CD14-positive monocyte (primary cell): ENCODE results near the gene ORC3. TPM values are rescaled to one million over a fixed set of nuclear protein-coding genes. Genes with fewer than 3 reads are reported as not detected.

Source experiments
- DNase-seq, 3 donors: peaks; one replicate each; pipeline ENCODE4 v3.0.0-alpha.2; 2011 to 2022
- H2AFZ ChIP-seq: 2 replicates; pipeline ENCODE4 v1.6.0; 2012; ENCODE audit warnings: mild to moderate bottlenecking, low read depth, low read length, inconsistent platforms; ENCODE audit not compliant: insufficient read depth, poor library complexity, severe bottlenecking
- H3K27ac ChIP-seq, 2 donors: 1 replicate in 1 of 2; 2 replicates in 1 of 2; pipeline ENCODE4 v1.5.1; 2012 to 2013; ENCODE audit warnings: low read length in 2 of 2, control low read depth in 1 of 2, inconsistent platforms in 1 of 2, low read depth in 1 of 2, mild to moderate bottlenecking in 1 of 2
- H3K27me3 ChIP-seq, 2 donors: one replicate each; pipeline versions ENCODE4 v1.6.0 to v1.6.1; 2011 to 2013; ENCODE audit warnings: low read length in 2 of 2; ENCODE audit not compliant: control insufficient read depth in 2 of 2, insufficient read depth in 2 of 2
- H3K36me3 ChIP-seq, 2 donors: replicated peaks in 1 of 2; 1 replicate in 1 of 2; 2 replicates in 1 of 2; pipeline versions ENCODE4 v1.5.1 to v1.6.1; 2012 to 2013; ENCODE audit warnings: low read length in 2 of 2, control low read depth in 1 of 2, inconsistent platforms in 1 of 2, mild to moderate bottlenecking in 1 of 2; ENCODE audit not compliant: insufficient read depth in 2 of 2, control insufficient read depth in 1 of 2
- H3K4me1 ChIP-seq, 2 donors: 1 replicate in 1 of 2; 2 replicates in 1 of 2; pipeline versions ENCODE4 v1.5.1 to v1.6.1; 2012 to 2013; ENCODE audit warnings: low read length in 2 of 2, control low read depth in 1 of 2, inconsistent platforms in 1 of 2, mild to moderate bottlenecking in 1 of 2, moderate library complexity in 1 of 2; ENCODE audit not compliant: insufficient read depth in 2 of 2, control insufficient read depth in 1 of 2
- H3K4me2 ChIP-seq: replicated peaks from 2 replicates; pipeline ENCODE3; 2012; ENCODE audit warnings: low read length, moderate library complexity, mild to moderate bottlenecking; ENCODE audit not compliant: poor library complexity, severe bottlenecking; ENCODE audit errors: extremely low read depth
- H3K4me3 ChIP-seq, 3 experiments: fragments of 200-600 bp in 1 of 3; sonication (generic) in 1 of 3; replicated peaks in 1 of 3; 1 replicate in 2 of 3; 2 replicates in 1 of 3; pipeline ENCODE4 v1.5.1; 2011 to 2013; ENCODE audit warnings: low read length in 3 of 3, mild to moderate bottlenecking in 3 of 3, control low read depth in 2 of 3, low read depth in 2 of 3, inconsistent platforms in 1 of 3, moderate library complexity in 1 of 3
- H3K79me2 ChIP-seq: 2 replicates; pipeline ENCODE4 v1.6.0; 2012; ENCODE audit warnings: mild to moderate bottlenecking, control low read depth, inconsistent platforms, low read length, moderate library complexity; ENCODE audit not compliant: insufficient read depth
- H3K9ac ChIP-seq: 2 replicates; pipeline ENCODE4 v1.6.0; 2017; ENCODE audit warnings: low read length, mild to moderate bottlenecking; ENCODE audit not compliant: insufficient read depth, poor library complexity, severe bottlenecking
- H3K9me3 ChIP-seq, 2 donors: replicated peaks in 1 of 2; 1 replicate in 1 of 2; 2 replicates in 1 of 2; pipeline versions ENCODE4 v1.5.1 to v1.6.1; 2012 to 2013; ENCODE audit warnings: low read length in 2 of 2, control low read depth in 1 of 2; ENCODE audit not compliant: control insufficient read depth in 1 of 2, insufficient read depth in 1 of 2
- H4K20me1 ChIP-seq: 2 replicates; pipeline ENCODE4 v1.6.0; 2012; ENCODE audit warnings: mild to moderate bottlenecking, low read length, control low read depth, moderate library complexity; ENCODE audit not compliant: insufficient read depth
- H3K27ac Mint-ChIP-seq, 7 donors: one replicate each; pipeline ENCODE4 v1.8.0; 2020; ENCODE audit warnings: mild to moderate bottlenecking in 7 of 7, mixed read lengths in 7 of 7, moderate library complexity in 6 of 7, inconsistent platforms in 2 of 7
- H3K27me3 Mint-ChIP-seq, 3 donors: one replicate each; pipeline ENCODE4 v1.8.0; 2021 to 2022; ENCODE audit warnings: low read depth in 3 of 3, mild to moderate bottlenecking in 3 of 3, mixed read lengths in 3 of 3, moderate library complexity in 3 of 3, inconsistent platforms in 1 of 3
- H3K36me3 Mint-ChIP-seq, 2 donors: one replicate each; pipeline ENCODE4 v1.8.0; 2020; ENCODE audit warnings: mixed read lengths in 2 of 2, inconsistent platforms in 1 of 2, mild to moderate bottlenecking in 1 of 2
- H3K4me1 Mint-ChIP-seq: one replicate; pipeline ENCODE4 v1.8.0; 2020; ENCODE audit warnings: mild to moderate bottlenecking, mixed read lengths
- H3K4me3 Mint-ChIP-seq, 2 donors: one replicate each; pipeline ENCODE4 v1.8.0; 2020; ENCODE audit warnings: mild to moderate bottlenecking in 2 of 2, mixed read lengths in 2 of 2, moderate library complexity in 1 of 2
- H3K9me3 Mint-ChIP-seq, 7 donors: one replicate each; pipeline ENCODE4 v1.8.0; 2020 to 2022; ENCODE audit warnings: mixed read lengths in 7 of 7, mild to moderate bottlenecking in 6 of 7, moderate library complexity in 6 of 7, inconsistent platforms in 2 of 7
- WGBS: methylation state at CpG from one replicate; pipeline ENCODE4 v1.1.5; 2013; ENCODE audit warnings: missing lambda C conversion rate; ENCODE audit not compliant: insufficient coverage; 5-methylcytosine and 5-hydroxymethylcytosine counted together
- intact Hi-C, 2 donors: fragments of 100-400 bp; cut with micrococcal nuclease; formaldehyde crosslinking; loops; one replicate each; pipeline versions ENCODE4 v1.15.0 to v1.15.1; 2023
- polyA plus RNA-seq, 3 donors: library from polyadenylated mRNA; depleted of rRNA in 1 of 3; unstranded in 2 of 3; stranded (reverse) in 1 of 3; fragments of 300-500 nt in 2 of 3; fragments of >200 nt in 1 of 3; fragmentation: Illumina TruSeq in 2 of 3; gene quantifications; 1 replicate in 2 of 3; 2 replicates in 1 of 3; pipeline ENCODE4 v1.2.3, GENCODE V29; 2012 to 2021
- TF ChIP-seq, protein P1 (sequence below): fragments of 200-600 bp; IDR thresholded peaks from one replicate; pipeline ENCODE4 v1.8.0; 2022; ENCODE audit warnings: antibody characterized with exemption, mild to moderate bottlenecking

The ORC3 gene
- polyA plus RNA-seq, 3 donors = 9.1 to 20.7 (median 16.2) TPM

DNA sequence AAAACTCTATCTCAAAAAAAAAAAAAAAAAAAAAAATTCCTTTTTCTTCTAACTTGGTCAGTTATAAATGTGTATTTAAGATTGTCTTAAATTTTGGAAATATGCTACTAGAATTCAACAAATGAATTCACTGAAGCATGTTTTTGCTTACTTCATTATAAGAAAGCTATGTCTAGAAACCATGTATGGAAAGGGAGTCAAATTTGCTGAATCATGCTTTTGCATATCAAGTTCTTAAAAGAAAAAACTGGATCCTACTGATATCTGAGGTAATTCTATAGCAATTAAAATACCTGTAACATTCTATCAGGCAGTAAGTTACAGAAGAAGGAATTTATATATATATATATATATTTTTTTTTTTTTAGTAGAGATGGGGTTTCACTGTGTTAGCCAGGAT is 84.4 kb downstream of the ORC3 start:
- Mint-ChIP-seq H3K36me3 (peaks cover 53 to 81% of the 10 kb centered on the region in 2 donors), H3K4me3 (no peak overlapping the region), H3K4me1 (peaks cover 25% of the 10 kb centered on the region), H3K27me3 (peaks cover 0 to 2% (median 1%) of the 10 kb centered on the region in 3 donors), H3K27ac (no peak overlapping the region), H3K9me3 (no peaks in the 10 kb centered on the region)
- H4K20me1 ChIP-seq = peaks cover 97% of the 10 kb centered on the region
- H3K36me3 ChIP-seq = peaks cover 43 to 94% of the 10 kb centered on the region in 2 donors
- H3K27ac ChIP-seq = no peak overlapping the region
- no peak overlapping the region for H2AFZ ChIP-seq
- H3K9me3 ChIP-seq = no peaks in the 10 kb centered on the region
- no peak overlapping the region for H3K4me3 ChIP-seq
- no peak overlapping the region for H3K4me2 ChIP-seq
- H3K79me2 ChIP-seq = peaks cover 32% of the 10 kb centered on the region
- TF ChIP-seq, protein P1, sequence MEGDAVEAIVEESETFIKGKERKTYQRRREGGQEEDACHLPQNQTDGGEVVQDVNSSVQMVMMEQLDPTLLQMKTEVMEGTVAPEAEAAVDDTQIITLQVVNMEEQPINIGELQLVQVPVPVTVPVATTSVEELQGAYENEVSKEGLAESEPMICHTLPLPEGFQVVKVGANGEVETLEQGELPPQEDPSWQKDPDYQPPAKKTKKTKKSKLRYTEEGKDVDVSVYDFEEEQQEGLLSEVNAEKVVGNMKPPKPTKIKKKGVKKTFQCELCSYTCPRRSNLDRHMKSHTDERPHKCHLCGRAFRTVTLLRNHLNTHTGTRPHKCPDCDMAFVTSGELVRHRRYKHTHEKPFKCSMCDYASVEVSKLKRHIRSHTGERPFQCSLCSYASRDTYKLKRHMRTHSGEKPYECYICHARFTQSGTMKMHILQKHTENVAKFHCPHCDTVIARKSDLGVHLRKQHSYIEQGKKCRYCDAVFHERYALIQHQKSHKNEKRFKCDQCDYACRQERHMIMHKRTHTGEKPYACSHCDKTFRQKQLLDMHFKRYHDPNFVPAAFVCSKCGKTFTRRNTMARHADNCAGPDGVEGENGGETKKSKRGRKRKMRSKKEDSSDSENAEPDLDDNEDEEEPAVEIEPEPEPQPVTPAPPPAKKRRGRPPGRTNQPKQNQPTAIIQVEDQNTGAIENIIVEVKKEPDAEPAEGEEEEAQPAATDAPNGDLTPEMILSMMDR = no peak
- H3K4me1 ChIP-seq = peaks cover 15 to 26% of the 10 kb centered on the region in 2 donors
- intact Hi-C loops = loop anchor here in 1 of 2 donors (10.0 kb wide), 1 partner anchor 89 kb away; the partner anchor contains the start of gene RARS2
- no peak for DNase-seq
- H3K9ac ChIP-seq = no peak overlapping the region
- no peaks in the 10 kb centered on the region for H3K27me3 ChIP-seq

DNA sequence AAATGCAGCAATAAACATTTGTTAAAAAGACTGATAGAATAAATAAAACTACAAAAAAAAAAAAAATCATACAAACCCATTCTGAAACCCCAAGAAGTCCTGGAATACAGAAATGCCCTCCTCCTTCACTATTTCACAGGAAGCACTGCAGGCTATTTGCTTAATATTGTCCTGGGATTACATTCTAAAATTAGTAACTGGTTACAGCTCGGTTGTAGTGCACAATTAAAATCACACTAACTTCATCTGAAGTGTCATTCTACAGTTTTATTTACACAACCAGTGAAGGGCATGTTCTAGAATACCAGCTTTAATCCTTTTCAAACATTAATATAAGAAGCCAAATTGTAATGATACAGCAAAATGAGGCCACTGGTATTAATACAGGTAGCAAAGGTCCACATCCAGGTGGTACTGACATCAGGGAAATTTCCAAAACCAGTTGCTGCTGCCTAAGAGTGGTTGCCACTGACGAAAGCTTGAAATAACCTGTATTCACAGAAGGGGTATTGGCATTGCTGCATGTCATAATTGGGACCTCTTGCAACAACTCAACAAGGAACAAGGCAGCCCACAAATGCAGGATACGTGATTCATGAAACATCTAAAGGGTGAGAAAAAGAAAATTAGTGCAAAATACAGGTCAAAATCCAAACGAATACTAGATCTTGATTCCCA is 85.2 kb downstream of the ORC3 start:
- H3K4me3 Mint-ChIP-seq = no peak overlapping the region
- H3K36me3 ChIP-seq = peaks cover 51 to 94% of the 10 kb centered on the region in 2 donors

More for the DNA sequence above, 85.2 kb downstream of the ORC3 start:
- Mint-ChIP-seq H3K27me3 (peaks cover 0 to 2% (median 1%) of the 10 kb centered on the region in 3 donors), H3K4me1 (peaks cover 25% of the 10 kb centered on the region), H3K27ac (no peak overlapping the region), H3K36me3 (peaks cover 58 to 87% of the 10 kb centered on the region in 2 donors), H3K9me3 (no peaks in the 10 kb centered on the region)
- Histone ChIP-seq H3K4me2 (no peak overlapping the region), H3K27me3 (no peaks in the 10 kb centered on the region), H3K79me2 (peaks cover 41% of the 10 kb centered on the region), H3K4me1 (peaks cover 15 to 26% of the 10 kb centered on the region in 2 donors), H4K20me1 (peaks cover 97% of the 10 kb centered on the region), H3K27ac (no peak overlapping the region), H2AFZ (no peak overlapping the region), H3K4me3 (no peak overlapping the region), H3K9ac (no peak overlapping the region), H3K9me3 (no peaks in the 10 kb centered on the region)
- TF ChIP-seq, protein P1 = no peak
- intact Hi-C loops = loop anchor here in 1 of 2 donors (10.0 kb wide), 1 partner anchor 90 kb away; the partner anchor contains the start of gene RARS2
- WGBS = 80% methylated on average over 1 of the region's 4 CpGs
- DNase-seq = no peak
